Immature natural killer cell (primary cell): Measurements from ENCODE around the gene PABPC4L. TPM values are rescaled to one million over a fixed set of nuclear protein-coding genes. Genes with fewer than 3 reads are reported as not detected.

ENCODE experiments used
- DNase-seq, 3 donors: peaks; one replicate each; pipeline ENCODE4 v3.0.0; 2022; ENCODE audit warnings: mixed read lengths in 1 of 3
- H3K27ac Mint-ChIP-seq, 6 donors: one replicate each; pipeline ENCODE4 v1.8.0; 2020; ENCODE audit warnings: mixed read lengths in 6 of 6, mild to moderate bottlenecking in 5 of 6, inconsistent platforms in 4 of 6, moderate library complexity in 3 of 6
- H3K27me3 Mint-ChIP-seq, 3 donors: one replicate each; pipeline ENCODE4 v1.8.0; 2020 to 2021; ENCODE audit warnings: low read depth in 3 of 3, mild to moderate bottlenecking in 3 of 3, mixed read lengths in 3 of 3, moderate library complexity in 3 of 3, inconsistent platforms in 1 of 3
- H3K36me3 Mint-ChIP-seq, 3 donors: one replicate each; pipeline ENCODE4 v1.8.0; 2020; ENCODE audit warnings: mixed read lengths in 3 of 3, inconsistent platforms in 2 of 3, mild to moderate bottlenecking in 2 of 3
- H3K4me1 Mint-ChIP-seq, 2 donors: one replicate each; pipeline ENCODE4 v1.8.0; 2020; ENCODE audit warnings: inconsistent platforms in 2 of 2, mild to moderate bottlenecking in 2 of 2, mixed read lengths in 2 of 2, moderate library complexity in 1 of 2
- H3K4me3 Mint-ChIP-seq, 5 donors: one replicate each; pipeline ENCODE4 v1.8.0; 2020; ENCODE audit warnings: mild to moderate bottlenecking in 5 of 5, mixed read lengths in 5 of 5, inconsistent platforms in 3 of 5, moderate library complexity in 3 of 5
- H3K9me3 Mint-ChIP-seq, 6 donors: one replicate each; pipeline ENCODE4 v1.8.0; 2020; ENCODE audit warnings: mild to moderate bottlenecking in 6 of 6, mixed read lengths in 6 of 6, inconsistent platforms in 4 of 6, moderate library complexity in 3 of 6
- polyA plus RNA-seq, 3 donors: library from polyadenylated mRNA; unstranded; fragments of 300-500 nt; fragmentation: Illumina TruSeq; gene quantifications; one replicate each; pipeline ENCODE4 v1.2.3, GENCODE V29; 2021

PABPC4L gene
- polyA plus RNA-seq, 3 donors from 2014 or later: not detected

- H3K36me3 Mint-ChIP-seq: no peaks in the 10 kb centered on the region
- H3K27ac Mint-ChIP-seq: no peak overlapping the region
- no peaks in the 10 kb centered on the region for H3K27me3 Mint-ChIP-seq
- H3K4me3 Mint-ChIP-seq: no peak overlapping the region
- peaks cover 9 to 34% (median 21%) of the 10 kb centered on the region in 6 donors for H3K9me3 Mint-ChIP-seq
- DNase-seq: no peak
- no peaks in the 10 kb centered on the region for H3K4me1 Mint-ChIP-seq
Measured at GRCh38 chr4:134174271-134174670, 27.3 kb downstream of the PABPC4L start.

- no peak overlapping the region for H3K27ac Mint-ChIP-seq
- H3K9me3 Mint-ChIP-seq: peaks cover 0 to 41% (median 24%) of the 10 kb centered on the region in 6 donors
- H3K36me3 Mint-ChIP-seq: peaks cover 0 to 2% (median 0%) of the 10 kb centered on the region in 3 donors
- H3K4me1 Mint-ChIP-seq: no peaks in the 10 kb centered on the region
- no peak overlapping the region for H3K4me3 Mint-ChIP-seq
- H3K27me3 Mint-ChIP-seq: peaks cover 0 to 2% (median 2%) of the 10 kb centered on the region in 3 donors
- DNase-seq: no peak
Measured at GRCh38 chr4:134160211-134160610, 41.4 kb downstream of the PABPC4L start.

- no peaks in the 10 kb centered on the region for H3K4me1 Mint-ChIP-seq
- peaks cover 0 to 8% (median 0%) of the 10 kb centered on the region in 3 donors for H3K36me3 Mint-ChIP-seq
- no peak overlapping the region for H3K27ac Mint-ChIP-seq
- peaks cover 3 to 16% (median 11%) of the 10 kb centered on the region in 6 donors for H3K9me3 Mint-ChIP-seq
- DNase-seq: no peak
- no peaks in the 10 kb centered on the region for H3K27me3 Mint-ChIP-seq
- H3K4me3 Mint-ChIP-seq: no peak overlapping the region
Measured at GRCh38 chr4:134154097-134154496, 47.5 kb downstream of the PABPC4L start.

- Mint-ChIP-seq H3K27me3 (no peaks in the 10 kb centered on the region), H3K4me3 (no peak overlapping the region), H3K4me1 (no peaks in the 10 kb centered on the region), H3K27ac (no peak overlapping the region), H3K9me3 (peaks cover 7 to 26% (median 18%) of the 10 kb centered on the region in 6 donors), H3K36me3 (peaks cover 0 to 4% (median 0%) of the 10 kb centered on the region in 3 donors)
- no peak for DNase-seq
Measured at GRCh38 chr4:134147941-134148340, 53.6 kb downstream of the PABPC4L start.
